SK-N-SH (cell line): ENCODE measurements around the gene XPA. TPM values are rescaled to one million over a fixed set of nuclear protein-coding genes. Genes with fewer than 3 reads are reported as not detected.

Experiments
- CTCF ChIA-PET: fragments of 300-600, 350-600 bp; formaldehyde crosslinking; extraction: SDS; loops from one replicate; lab custom pipeline; 2021; lab: Yijun Ruan, JAX
- POLR2A ChIA-PET: fragments of 350-600 bp; sonication (Branson Sonifier 250); formaldehyde crosslinking; extraction: SDS; loops from one replicate; lab custom pipeline; 2020; ENCODE audit warnings: antibody characterized with exemption, inconsistent platforms; lab: Yijun Ruan, JAX
- DNase-seq: peaks from one replicate; pipeline ENCODE4 v3.0.0; 2012
- H2AFZ ChIP-seq: fragments of 200-600 bp; sonication (generic); 2 replicates; pipeline ENCODE4 v1.8.1; 2016; ENCODE audit warnings: antibody characterized with exemption, mild to moderate bottlenecking, low read depth
- H3F3A ChIP-seq: fragments of 200-600 bp; sonication (generic); replicated peaks from 2 replicates; pipeline ENCODE3; 2016; ENCODE audit warnings: antibody characterized with exemption, mild to moderate bottlenecking; ENCODE audit not compliant: insufficient read depth
- H3K27ac ChIP-seq, 2 experiments: fragments of 200-500 bp in 1 of 2; fragments of 200-600 bp in 1 of 2; sonication (Bioruptor generic) in 1 of 2; sonication (generic), shearing (Covaris generic) in 1 of 2; 2 replicates each; pipeline versions ENCODE4 v1.5.1 to v1.6.1; 2014 to 2016; ENCODE audit warnings: low read depth in 2 of 2, inconsistent platforms in 1 of 2, low read length in 1 of 2, mild to moderate bottlenecking in 1 of 2, mixed read lengths in 1 of 2
- H3K27me3 ChIP-seq: fragments of 200-600 bp; sonication (generic), shearing (Covaris generic); 2 replicates; pipeline ENCODE4 v1.6.1; 2016; ENCODE audit warnings: mixed run types; ENCODE audit not compliant: insufficient read depth
- H3K36me3 ChIP-seq, 2 experiments: fragments of 200-500 bp in 1 of 2; fragments of 200-600 bp in 1 of 2; sonication (Bioruptor generic) in 1 of 2; sonication (generic) in 1 of 2; replicated peaks in 1 of 2; 2 replicates each; pipeline versions ENCODE3 to v1.5.1; 2014 to 2016; ENCODE audit warnings: low read length in 1 of 2, mild to moderate bottlenecking in 1 of 2; ENCODE audit not compliant: insufficient read depth in 2 of 2, control insufficient read depth in 1 of 2
- H3K4me1 ChIP-seq, 2 experiments: fragments of 200-500 bp in 1 of 2; fragments of 200-600 bp in 1 of 2; sonication (Bioruptor generic) in 1 of 2; sonication (generic), shearing (Covaris generic) in 1 of 2; 2 replicates each; pipeline versions ENCODE4 v1.5.1 to v1.6.1; 2014 to 2016; ENCODE audit warnings: low read depth in 1 of 2, low read length in 1 of 2, mixed run types in 1 of 2; ENCODE audit not compliant: insufficient read depth in 2 of 2, control insufficient read depth in 1 of 2
- H3K4me2 ChIP-seq: fragments of 200-600 bp; sonication (generic), shearing (Covaris generic); 2 replicates; pipeline ENCODE4 v1.6.1; 2017; ENCODE audit warnings: mixed run types
- H3K4me3 ChIP-seq, 2 experiments: fragments of 200-500 bp in 1 of 2; fragments of 200-600 bp in 1 of 2; sonication (Bioruptor generic) in 1 of 2; sonication (generic), shearing (Covaris generic) in 1 of 2; 2 replicates each; pipeline versions ENCODE4 v1.5.1 to v1.8.1; 2014 to 2016; ENCODE audit warnings: low read depth in 2 of 2, inconsistent platforms in 1 of 2, low read length in 1 of 2, mild to moderate bottlenecking in 1 of 2, mixed read lengths in 1 of 2, moderate library complexity in 1 of 2
- H3K79me2 ChIP-seq: fragments of 200-600 bp; sonication (generic); 2 replicates; pipeline ENCODE4 v1.8.1; 2017; ENCODE audit warnings: mild to moderate bottlenecking; ENCODE audit not compliant: insufficient read depth
- H3K9ac ChIP-seq: fragments of 200-600 bp; sonication (generic); 2 replicates; pipeline ENCODE4 v1.6.1; 2017; ENCODE audit warnings: mixed run types
- H3K9me2 ChIP-seq: fragments of 200-600 bp; sonication (generic); 2 replicates; pipeline ENCODE4 v1.6.1; 2017; ENCODE audit warnings: mixed run types
- H3K9me3 ChIP-seq: fragments of 200-600 bp; sonication (generic); 2 replicates; pipeline ENCODE4 v1.6.1; 2017; ENCODE audit warnings: mixed run types, mild to moderate bottlenecking, moderate library complexity
- H4K20me1 ChIP-seq: fragments of 200-600 bp; sonication (generic); 2 replicates; pipeline ENCODE4 v1.6.1; 2017; ENCODE audit warnings: mild to moderate bottlenecking, mixed run types; ENCODE audit not compliant: insufficient read depth
- ELF1 ChIP-seq: IDR thresholded peaks from 2 replicates; pipeline ENCODE4 v1.4.0; 2012
- FOSL2 ChIP-seq: IDR thresholded peaks from 2 replicates; pipeline ENCODE4 v1.4.0; 2012; ENCODE audit warnings: low read depth, mild to moderate bottlenecking, moderate library complexity, borderline replicate concordance
- FOXJ3 ChIP-seq: sonication (generic); formaldehyde crosslinking; IDR thresholded peaks from 2 replicates; pipeline ENCODE4 v1.5.1; 2020; ENCODE audit warnings: mild to moderate bottlenecking, missing genetic modification reagents
- FOXM1 ChIP-seq: IDR thresholded peaks from 2 replicates; pipeline ENCODE4 v1.4.0; 2012; ENCODE audit warnings: low read depth, mild to moderate bottlenecking
- GABPA ChIP-seq: IDR thresholded peaks from 2 replicates; pipeline ENCODE4 v1.4.0; 2012; ENCODE audit warnings: low read depth, mild to moderate bottlenecking
- MEF2A ChIP-seq: IDR thresholded peaks from 2 replicates; pipeline ENCODE4 v1.4.0; 2012; ENCODE audit warnings: low read depth, borderline replicate concordance
- NRF1 ChIP-seq: IDR thresholded peaks from 2 replicates; pipeline ENCODE4 v1.6.1; 2012; ENCODE audit warnings: low read depth, mild to moderate bottlenecking, low read length
- POLR2AphosphoS5 ChIP-seq: IDR thresholded peaks from 2 replicates; pipeline ENCODE4 v1.6.1; 2012; ENCODE audit warnings: low read depth, low read length
- RXRA ChIP-seq: IDR thresholded peaks from 2 replicates; pipeline ENCODE4 v1.4.0; 2012; ENCODE audit warnings: low read depth, mild to moderate bottlenecking, borderline replicate concordance
- SIN3A ChIP-seq: IDR thresholded peaks from 2 replicates; pipeline ENCODE4 v1.6.1; 2012; ENCODE audit warnings: low read depth, mild to moderate bottlenecking, low read length, moderate library complexity, borderline replicate concordance
- SMC3 ChIP-seq: IDR thresholded peaks from 2 replicates; pipeline ENCODE4 v1.6.1; 2012; ENCODE audit warnings: low read depth, low read length, improper control_type of control experiment
- TCF12 ChIP-seq: IDR thresholded peaks from 2 replicates; pipeline ENCODE4 v1.4.0; 2012
- WGBS: methylation state at CpG from one replicate; pipeline ENCODE4 v1.1.6; 2017; ENCODE audit warnings: low lambda C conversion rate; 5-methylcytosine and 5-hydroxymethylcytosine counted together
- polyA plus RNA-seq, 3 experiments: library from polyadenylated mRNA; depleted of rRNA; stranded (reverse); fragments of >200 nt; gene quantifications; 2 replicates each; pipeline ENCODE4 v1.2.3, GENCODE V29; 2012
- TF ChIP-seq, protein P1 (sequence below): fragments of 200-600 bp; sonication (generic); IDR thresholded peaks from 2 replicates; pipeline ENCODE4 v1.6.1; 2017; ENCODE audit warnings: antibody characterized with exemption, mild to moderate bottlenecking, moderate library complexity

Gene XPA
- polyA plus RNA-seq, 1 of the 3 experiments (the other 2 are of a cell fraction), result 3.3 TPM

DNA sequence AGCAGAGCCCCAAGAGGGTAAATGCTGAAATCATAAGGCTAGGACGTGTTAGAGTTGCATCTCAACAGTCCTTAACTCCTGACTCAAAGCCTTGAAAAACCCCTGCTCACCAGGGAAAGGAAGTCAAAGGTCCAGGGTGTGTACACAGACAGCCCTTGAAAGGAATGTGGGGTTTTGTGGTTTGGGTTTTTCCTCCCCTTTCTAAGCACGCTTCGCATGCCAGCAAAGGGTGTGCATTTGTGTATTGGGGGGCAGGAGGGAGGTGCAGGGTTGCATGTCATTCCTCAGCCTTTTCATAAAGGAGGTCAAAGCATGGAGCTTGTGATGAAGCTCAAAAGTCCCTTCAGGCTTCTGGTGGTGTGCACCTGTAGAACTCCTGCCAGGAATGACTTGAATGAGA lies 17.3 kb upstream of the XPA start:
- Histone ChIP-seq H3K9ac (no peak overlapping the region), H4K20me1 (no peaks in the 10 kb centered on the region), H3K27me3 (peaks cover 4% of the 10 kb centered on the region; the same call in 1 of the 2 replicates), H3K4me2 (no peak overlapping the region), H2AFZ (no peak overlapping the region), H3K4me3 (no peak overlapping the region), H3K27ac (no peak overlapping the region), H3K9me2 (no peaks in the 10 kb centered on the region), H3K79me2 (no peaks in the 10 kb centered on the region), H3F3A (no peaks in the 10 kb centered on the region), H3K4me1 (no peaks in the 10 kb centered on the region; a peak in 1 of 4 replicates), H3K36me3 (no peaks in the 10 kb centered on the region), H3K9me3 (no peaks in the 10 kb centered on the region)
- TF ChIP-seq MEF2A (no peak), GABPA (no peak), SIN3A (no peak)
- TF ChIP-seq, protein P1, sequence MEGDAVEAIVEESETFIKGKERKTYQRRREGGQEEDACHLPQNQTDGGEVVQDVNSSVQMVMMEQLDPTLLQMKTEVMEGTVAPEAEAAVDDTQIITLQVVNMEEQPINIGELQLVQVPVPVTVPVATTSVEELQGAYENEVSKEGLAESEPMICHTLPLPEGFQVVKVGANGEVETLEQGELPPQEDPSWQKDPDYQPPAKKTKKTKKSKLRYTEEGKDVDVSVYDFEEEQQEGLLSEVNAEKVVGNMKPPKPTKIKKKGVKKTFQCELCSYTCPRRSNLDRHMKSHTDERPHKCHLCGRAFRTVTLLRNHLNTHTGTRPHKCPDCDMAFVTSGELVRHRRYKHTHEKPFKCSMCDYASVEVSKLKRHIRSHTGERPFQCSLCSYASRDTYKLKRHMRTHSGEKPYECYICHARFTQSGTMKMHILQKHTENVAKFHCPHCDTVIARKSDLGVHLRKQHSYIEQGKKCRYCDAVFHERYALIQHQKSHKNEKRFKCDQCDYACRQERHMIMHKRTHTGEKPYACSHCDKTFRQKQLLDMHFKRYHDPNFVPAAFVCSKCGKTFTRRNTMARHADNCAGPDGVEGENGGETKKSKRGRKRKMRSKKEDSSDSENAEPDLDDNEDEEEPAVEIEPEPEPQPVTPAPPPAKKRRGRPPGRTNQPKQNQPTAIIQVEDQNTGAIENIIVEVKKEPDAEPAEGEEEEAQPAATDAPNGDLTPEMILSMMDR, result no peak
- ChIA-PET POLR2A (no interaction called here), CTCF (interaction anchor here (1.3 kb wide), 1 partner anchor 125 kb away, joined by 3 read pairs; no protein-coding TSS in a partner anchor)
- 43% methylated on average over 3 of the region's 3 CpGs for WGBS
- no peak for DNase-seq

DNA sequence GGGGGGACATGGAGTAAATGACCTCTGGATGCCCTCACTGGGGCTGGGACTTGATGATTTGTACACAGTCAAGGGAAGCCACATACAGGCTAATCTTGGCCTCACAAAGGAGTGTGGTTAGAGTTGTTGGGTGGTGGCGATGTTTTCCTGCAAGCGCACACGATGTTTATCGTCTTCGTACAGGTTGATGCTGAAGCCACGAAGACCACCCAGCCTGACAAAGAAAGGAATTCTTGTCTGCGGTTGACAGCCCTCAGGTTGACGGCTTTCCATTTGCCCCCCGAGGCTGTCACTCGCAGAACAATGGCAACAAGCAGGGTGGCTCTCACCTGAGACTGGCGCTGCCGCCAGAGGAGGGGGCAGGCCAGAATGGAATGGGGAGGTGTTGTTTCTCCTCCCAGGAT lies 14.1 kb upstream of the XPA start:
- no peaks in the 10 kb centered on the region for H3K9me3 ChIP-seq
- TF ChIP-seq FOXM1 (no peak), POLR2AphosphoS5 (no peak), FOSL2 (no peak), ELF1 (no peak), NRF1 (no peak), TCF12 (no peak), FOXJ3 (CRISPR knock-in tag) (no peak), SMC3 (no peak), GABPA (no peak), RXRA (no peak)
- no peaks in the 10 kb centered on the region for H3K36me3 ChIP-seq
- ChIA-PET POLR2A (no interaction called here), CTCF (interaction anchor here (0.6 to 2.3 kb wide), 3 partner anchors 64 to 192 kb away, joined by 3 to 5 read pairs (median 3); no protein-coding TSS in a partner anchor)
- no peaks in the 10 kb centered on the region for H3K27me3 ChIP-seq
- 46% methylated on average over 5 of the region's 12 CpGs for WGBS
- no peak overlapping the region for H3K4me3 ChIP-seq
- no peak overlapping the region for H3K27ac ChIP-seq
- no peak overlapping the region for H3K9ac ChIP-seq
- no peaks in the 10 kb centered on the region for H3F3A ChIP-seq
- no peaks in the 10 kb centered on the region; a peak in 1 of 4 replicates for H3K4me1 ChIP-seq
- no peak for DNase-seq
- H2AFZ ChIP-seq, result no peak overlapping the region
- H3K9me2 ChIP-seq, result no peaks in the 10 kb centered on the region
- no peaks in the 10 kb centered on the region for H4K20me1 ChIP-seq
- H3K79me2 ChIP-seq, result no peaks in the 10 kb centered on the region
- no peak overlapping the region for H3K4me2 ChIP-seq
